Testis (tissue), 3 donors: ENCODE measurements around the gene PLVAP. TPM values are rescaled to one million over a fixed set of nuclear protein-coding genes. Genes with fewer than 3 reads are reported as not detected.

Experiments used
- DNase-seq: peaks from one replicate; pipeline ENCODE4 v3.0.0-alpha.2; 2019
- H3K27ac ChIP-seq, 2 donors: fragments of 200-600 bp; sonication (generic); one replicate each; pipeline ENCODE4 v1.5.1; 2019
- H3K27me3 ChIP-seq: fragments of 200-600 bp; sonication (generic); one replicate; pipeline ENCODE4 v1.5.1; 2019
- H3K36me3 ChIP-seq: fragments of 200-600 bp; sonication (generic); one replicate; pipeline ENCODE4 v1.5.1; 2017; ENCODE audit warnings: low read depth; ENCODE audit errors: missing control alignments
- H3K4me1 ChIP-seq: fragments of 200-600 bp; sonication (generic); one replicate; pipeline ENCODE4 v1.5.1; 2019
- H3K4me3 ChIP-seq, 2 donors: fragments of 200-600 bp; sonication (generic); one replicate each; pipeline ENCODE4 v1.5.1; 2017 to 2019
- H3K9me3 ChIP-seq: fragments of 200-600 bp; sonication (generic); one replicate; pipeline ENCODE4 v1.5.1; 2017
- POLR2A ChIP-seq: fragments of 450-650 bp; IDR thresholded peaks from one replicate; pipeline ENCODE4 v1.6.1; 2017; ENCODE audit warnings: antibody characterized with exemption, mild to moderate bottlenecking, moderate library complexity
- WGBS, 2 donors: methylation state at CpG; one replicate each; pipeline ENCODE4 v1.1.5; 2018; 5-methylcytosine and 5-hydroxymethylcytosine counted together
- intact Hi-C: fragments of 100-400 bp; cut with DNase I; formaldehyde crosslinking; loops from one replicate; pipeline ENCODE4 v1.15.1; 2023; ENCODE audit warnings: low total_unique reads
- polyA plus RNA-seq: library from polyadenylated mRNA; stranded (reverse); fragments of 350-450 nt; fragmentation: Illumina TruSeq; extraction: RNeasy Lipid Tissue Mini Kit (QIAGEN cat#74804); gene quantifications from one replicate; pipeline ENCODE4 v1.2.3, GENCODE V29; 2014; ENCODE audit warnings: low read depth, low replicate concordance; ENCODE audit not compliant: insufficient read depth
- total RNA-seq, 2 donors: library from RNA; depleted of rRNA; stranded (reverse); fragments of >200 nt; gene quantifications; one replicate each; pipeline ENCODE4 v1.2.3, GENCODE V29; 2016
- TF ChIP-seq, protein P1 (sequence below), 3 experiments: fragments of 450-650 bp in 2 of 3; fragments of 200-600 bp in 1 of 3; sonication (generic) in 1 of 3; IDR thresholded peaks; one replicate each; pipeline ENCODE4 v1.5.1; 2016 to 2019; ENCODE audit warnings: antibody characterized with exemption in 3 of 3, mild to moderate bottlenecking in 2 of 3, moderate library complexity in 1 of 3

Gene PLVAP
- total and polyA plus RNA-seq, 3 donors from 2014 or later, result 3.4 to 20.5 (median 4.4) TPM

- H3K4me1 ChIP-seq, result peaks cover 14% of the 10 kb centered on the region
- intact Hi-C loops, result no loop called here
- TF ChIP-seq, protein P1, sequence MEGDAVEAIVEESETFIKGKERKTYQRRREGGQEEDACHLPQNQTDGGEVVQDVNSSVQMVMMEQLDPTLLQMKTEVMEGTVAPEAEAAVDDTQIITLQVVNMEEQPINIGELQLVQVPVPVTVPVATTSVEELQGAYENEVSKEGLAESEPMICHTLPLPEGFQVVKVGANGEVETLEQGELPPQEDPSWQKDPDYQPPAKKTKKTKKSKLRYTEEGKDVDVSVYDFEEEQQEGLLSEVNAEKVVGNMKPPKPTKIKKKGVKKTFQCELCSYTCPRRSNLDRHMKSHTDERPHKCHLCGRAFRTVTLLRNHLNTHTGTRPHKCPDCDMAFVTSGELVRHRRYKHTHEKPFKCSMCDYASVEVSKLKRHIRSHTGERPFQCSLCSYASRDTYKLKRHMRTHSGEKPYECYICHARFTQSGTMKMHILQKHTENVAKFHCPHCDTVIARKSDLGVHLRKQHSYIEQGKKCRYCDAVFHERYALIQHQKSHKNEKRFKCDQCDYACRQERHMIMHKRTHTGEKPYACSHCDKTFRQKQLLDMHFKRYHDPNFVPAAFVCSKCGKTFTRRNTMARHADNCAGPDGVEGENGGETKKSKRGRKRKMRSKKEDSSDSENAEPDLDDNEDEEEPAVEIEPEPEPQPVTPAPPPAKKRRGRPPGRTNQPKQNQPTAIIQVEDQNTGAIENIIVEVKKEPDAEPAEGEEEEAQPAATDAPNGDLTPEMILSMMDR (IDR thresholded peaks at IDR 0.05), result no peak
- no peak for TF ChIP-seq POLR2A
- WGBS, 2 donors, result 52 to 74% methylated on average over 6 to 17 of the region's 17 CpGs
- H3K27ac ChIP-seq, result no peak overlapping the region
- H3K4me3 ChIP-seq, result no peak overlapping the region
- DNase-seq, result no peak
- H3K36me3 ChIP-seq, result no peaks in the 10 kb centered on the region
- H3K9me3 ChIP-seq, result no peaks in the 10 kb centered on the region
- no peaks in the 10 kb centered on the region for H3K27me3 ChIP-seq
Observed at GRCh38 chr19:17340871-17341357, 36.2 kb downstream of the PLVAP start.

GRCh38 chr19:17340302-17340870 lies 36.8 kb downstream of the PLVAP start:
- 52 to 61% methylated on average over 21 of the region's 21 CpGs for WGBS, 2 donors
- Histone ChIP-seq H3K9me3 (no peaks in the 10 kb centered on the region), H3K4me3 (no peak overlapping the region), H3K4me1 (peaks cover 14% of the 10 kb centered on the region), H3K36me3 (no peaks in the 10 kb centered on the region), H3K27ac (no peak overlapping the region), H3K27me3 (no peaks in the 10 kb centered on the region)
- no peak for DNase-seq
- intact Hi-C loops, result no loop called here
- TF ChIP-seq POLR2A, result no peak
- TF ChIP-seq, protein P1 (IDR thresholded peaks at IDR 0.05), result no peak

DNA sequence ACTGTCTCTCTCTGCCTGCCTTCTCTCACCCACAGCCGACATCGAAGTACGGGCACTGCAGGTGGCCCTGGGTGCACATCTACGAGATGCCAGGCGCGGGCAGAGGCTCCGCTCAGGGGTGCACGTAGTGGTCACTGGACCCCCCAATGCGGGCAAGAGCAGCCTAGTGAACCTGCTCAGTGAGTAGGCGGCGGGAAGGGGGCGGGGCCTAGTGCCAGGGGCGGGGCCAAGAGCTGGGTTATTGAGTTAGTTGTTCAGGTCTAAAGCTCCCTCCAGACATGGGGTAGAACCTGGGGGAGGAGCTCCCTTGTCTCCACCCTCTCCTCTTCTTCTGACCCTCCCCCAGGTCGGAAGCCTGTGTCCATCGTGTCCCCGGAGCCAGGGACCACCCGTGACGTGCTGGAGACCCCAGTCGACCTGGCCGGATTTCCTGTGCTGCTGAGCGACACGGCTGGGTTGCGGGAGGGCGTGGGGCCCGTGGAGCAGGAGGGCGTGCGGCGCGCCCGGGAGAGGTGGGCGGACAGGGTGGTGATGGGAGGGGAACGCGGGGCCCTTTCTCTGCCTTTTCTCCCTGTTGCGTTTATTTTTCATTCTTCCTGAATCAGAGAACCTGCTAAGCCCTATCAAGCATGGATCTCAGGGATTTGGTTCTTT lies 37.9 kb downstream of the PLVAP start:
- intact Hi-C loops, result no loop called here
- Histone ChIP-seq H3K4me3 (no peak overlapping the region), H3K27me3 (no peaks in the 10 kb centered on the region), H3K4me1 (peaks cover 19% of the 10 kb centered on the region), H3K9me3 (no peaks in the 10 kb centered on the region), H3K36me3 (no peaks in the 10 kb centered on the region), H3K27ac (no peak overlapping the region)
- 56 to 69% methylated on average over 21 to 34 of the region's 34 CpGs for WGBS, 2 donors
- TF ChIP-seq, protein P1 (IDR thresholded peaks at IDR 0.05), result no peak
- TF ChIP-seq POLR2A, result no peak
- DNase-seq, result no peak

DNA sequence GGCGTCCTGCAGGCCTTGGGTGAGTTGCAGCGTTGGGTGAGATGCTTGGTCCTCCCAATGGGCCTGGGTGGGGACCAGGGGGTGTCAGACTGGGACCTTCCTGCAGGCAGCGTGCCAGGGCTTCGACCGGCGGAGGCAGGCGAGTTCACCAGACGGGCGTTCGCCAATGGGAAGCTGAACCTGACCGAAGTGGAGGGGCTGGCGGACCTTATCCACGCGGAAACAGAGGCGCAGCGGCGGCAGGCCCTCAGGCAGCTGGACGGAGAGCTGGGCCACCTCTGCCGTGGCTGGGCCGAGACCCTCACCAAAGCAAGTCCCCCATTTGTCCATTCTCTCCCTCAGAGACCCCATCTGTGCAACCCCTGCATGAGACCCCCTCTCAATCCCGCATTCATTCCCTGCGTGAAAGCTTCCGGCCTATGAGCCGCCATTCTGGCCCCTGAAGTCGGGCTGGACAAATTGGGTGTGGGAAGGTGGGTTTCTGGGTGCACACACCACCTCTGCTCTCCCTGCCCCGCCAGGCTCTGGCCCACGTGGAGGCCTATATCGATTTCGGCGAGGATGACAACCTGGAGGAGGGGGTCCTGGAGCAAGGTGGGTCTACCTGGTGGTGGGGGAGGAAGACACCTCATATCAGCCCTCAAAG lies 38.6 kb downstream of the PLVAP start:
- intact Hi-C loops, result no loop called here
- Histone ChIP-seq H3K27me3 (no peaks in the 10 kb centered on the region), H3K27ac (no peak overlapping the region), H3K4me3 (peak overlapping the region in 1 of 2 donors; percentile 72), H3K36me3 (no peaks in the 10 kb centered on the region), H3K4me1 (peaks cover 22% of the 10 kb centered on the region), H3K9me3 (no peaks in the 10 kb centered on the region)
- no peak for TF ChIP-seq POLR2A
- TF ChIP-seq, protein P1 (IDR thresholded peaks at IDR 0.05), result no peak
- 70 to 71% methylated on average over 20 to 30 of the region's 30 CpGs for WGBS, 2 donors
- no peak for DNase-seq
